Measurements from ENCODE around the gene FAM170B.

FAM170B gene

GRCh38 chr10:49123981-49124950 lies 9.6 kb downstream of the FAM170B start:
- no peak overlapping the region for H3K4me3 ChIP-seq (ENCODE audit: low read depth, low read length)
- DNase-seq (ENCODE audit: low read depth), result no peak
- TF ChIP-seq, protein P1, sequence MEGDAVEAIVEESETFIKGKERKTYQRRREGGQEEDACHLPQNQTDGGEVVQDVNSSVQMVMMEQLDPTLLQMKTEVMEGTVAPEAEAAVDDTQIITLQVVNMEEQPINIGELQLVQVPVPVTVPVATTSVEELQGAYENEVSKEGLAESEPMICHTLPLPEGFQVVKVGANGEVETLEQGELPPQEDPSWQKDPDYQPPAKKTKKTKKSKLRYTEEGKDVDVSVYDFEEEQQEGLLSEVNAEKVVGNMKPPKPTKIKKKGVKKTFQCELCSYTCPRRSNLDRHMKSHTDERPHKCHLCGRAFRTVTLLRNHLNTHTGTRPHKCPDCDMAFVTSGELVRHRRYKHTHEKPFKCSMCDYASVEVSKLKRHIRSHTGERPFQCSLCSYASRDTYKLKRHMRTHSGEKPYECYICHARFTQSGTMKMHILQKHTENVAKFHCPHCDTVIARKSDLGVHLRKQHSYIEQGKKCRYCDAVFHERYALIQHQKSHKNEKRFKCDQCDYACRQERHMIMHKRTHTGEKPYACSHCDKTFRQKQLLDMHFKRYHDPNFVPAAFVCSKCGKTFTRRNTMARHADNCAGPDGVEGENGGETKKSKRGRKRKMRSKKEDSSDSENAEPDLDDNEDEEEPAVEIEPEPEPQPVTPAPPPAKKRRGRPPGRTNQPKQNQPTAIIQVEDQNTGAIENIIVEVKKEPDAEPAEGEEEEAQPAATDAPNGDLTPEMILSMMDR (IDR thresholded peaks at IDR 0.05; ENCODE audit: low read depth, low read length, missing control alignments), result no peak

DNA sequence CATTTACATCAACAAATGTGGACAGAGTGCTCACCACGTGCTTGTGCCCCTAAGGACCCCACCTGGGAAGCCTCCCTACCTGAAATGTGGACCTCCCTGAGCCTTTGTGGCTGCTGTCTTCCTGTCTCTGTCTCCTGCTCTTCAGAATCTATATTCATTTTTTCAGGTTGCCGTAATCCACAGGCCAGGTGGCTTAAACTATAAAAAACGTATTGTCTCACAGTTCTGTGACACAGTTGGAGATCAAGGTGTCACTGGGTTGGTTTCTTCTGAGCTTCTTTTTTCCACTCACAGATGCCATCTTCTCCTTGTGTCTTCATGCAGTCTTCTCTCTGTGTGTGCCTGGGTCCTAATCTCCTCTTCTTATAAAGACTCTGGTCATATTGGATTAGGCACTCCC lies 12.9 kb downstream of the FAM170B start:
- no peak for DNase-seq (ENCODE audit: low read depth)
- TF ChIP-seq, protein P1 (IDR thresholded peaks at IDR 0.05; ENCODE audit: low read depth, low read length, missing control alignments), result no peak
- no peak overlapping the region for H3K4me3 ChIP-seq (ENCODE audit: low read depth, low read length)

GRCh38 chr10:49119746-49120145 lies 14.1 kb downstream of the FAM170B start:
- H3K4me3 ChIP-seq (ENCODE audit: low read depth, low read length), result no peak overlapping the region
- TF ChIP-seq, protein P1 (IDR thresholded peaks at IDR 0.05; ENCODE audit: low read depth, low read length, missing control alignments), result no peak
- no peak for DNase-seq (ENCODE audit: low read depth)

DNA sequence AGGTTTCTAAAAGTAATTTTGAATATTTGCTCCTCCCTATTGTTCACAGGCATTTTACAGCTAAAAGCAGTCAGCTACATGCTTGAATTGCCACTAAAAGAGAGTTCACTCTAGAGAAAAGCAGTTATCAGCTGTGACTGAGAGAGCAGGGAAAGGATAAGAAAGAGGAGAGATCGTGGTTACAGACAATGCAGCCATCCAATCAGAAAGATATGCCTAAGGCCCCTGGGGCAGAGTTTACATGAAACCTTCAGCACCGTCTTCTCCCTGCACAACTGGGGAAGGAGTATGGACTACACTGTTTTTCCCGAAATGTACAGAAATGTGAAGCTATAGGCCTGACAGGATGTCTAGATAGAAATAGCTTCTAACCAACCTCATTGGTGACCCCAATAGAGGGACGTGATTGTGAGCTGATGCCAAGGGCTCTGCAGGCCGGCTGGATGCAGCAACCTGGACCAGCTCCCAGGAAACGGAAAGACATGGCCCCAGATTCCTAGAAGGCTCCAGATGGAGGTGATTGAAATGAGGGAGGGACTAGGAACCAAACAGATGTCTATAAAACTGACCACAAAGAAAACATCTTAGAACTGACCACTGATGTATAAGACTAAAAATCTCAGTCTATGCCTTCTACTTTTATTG lies 15.3 kb downstream of the FAM170B start:
- no peak for DNase-seq (ENCODE audit: low read depth)
- TF ChIP-seq, protein P1 (IDR thresholded peaks at IDR 0.05; ENCODE audit: low read depth, low read length, missing control alignments), result no peak
- H3K4me3 ChIP-seq (ENCODE audit: low read depth, low read length), result no peak overlapping the region

- DNase-seq (ENCODE audit: low read depth), result no peak
- TF ChIP-seq, protein P1 (IDR thresholded peaks at IDR 0.05; ENCODE audit: low read depth, low read length, missing control alignments), result no peak
- H3K4me3 ChIP-seq (ENCODE audit: low read depth, low read length), result no peak overlapping the region
Observed at GRCh38 chr10:49117376-49118070, 16.3 kb downstream of the FAM170B start.

- no peak overlapping the region for H3K4me3 ChIP-seq (ENCODE audit: low read depth, low read length)
- TF ChIP-seq, protein P1 (IDR thresholded peaks at IDR 0.05; ENCODE audit: low read depth, low read length, missing control alignments), result no peak
- DNase-seq (ENCODE audit: low read depth), result no peak
Observed at GRCh38 chr10:49116509-49117375, 17.1 kb downstream of the FAM170B start.
